Measurements from ENCODE around the gene RRP15. TPM values are rescaled to one million over a fixed set of nuclear protein-coding genes. Genes with fewer than 3 reads are reported as not detected.

RRP15 gene
- total RNA-seq, 1 experiment from 2014 or later = 83.1 TPM

DNA sequence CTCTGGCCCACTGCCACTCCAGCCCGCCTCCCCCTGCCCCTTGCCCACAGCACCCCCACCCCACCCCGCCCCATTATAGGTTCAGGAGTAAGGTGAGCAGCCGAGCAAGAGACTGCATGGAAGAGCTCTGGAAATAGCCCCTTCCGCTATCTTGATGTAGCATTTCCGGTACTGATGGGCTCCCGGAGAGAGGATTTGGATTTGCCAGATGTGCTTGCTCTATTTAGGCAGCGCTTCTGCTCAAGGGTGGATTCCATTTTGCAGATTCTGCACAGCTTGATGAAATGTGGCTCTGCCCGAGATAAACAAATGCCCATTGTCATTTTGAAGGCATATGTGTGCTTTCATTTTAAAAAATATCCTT is 67.0 kb downstream of the RRP15 start:
- Mint-ChIP-seq H3K36me3 (ENCODE audit: insufficient read depth, unreplicated experiment) (no peaks in the 10 kb centered on the region), H3K27me3 (ENCODE audit: insufficient read depth, unreplicated experiment) (no peaks in the 10 kb centered on the region), H3K27ac (ENCODE audit: low read depth, unreplicated experiment) (no peak overlapping the region), H3K4me1 (ENCODE audit: insufficient read depth, unreplicated experiment) (peaks cover 46% of the 10 kb centered on the region), H3K4me3 (ENCODE audit: unreplicated experiment) (no peak overlapping the region), H3K9me3 (ENCODE audit: unreplicated experiment) (no peaks in the 10 kb centered on the region)
- TF ChIP-seq CTCF (IDR thresholded peaks at IDR 0.05; ENCODE audit: unreplicated experiment) = no peak
- no TSS peak for BruUV-seq (replicated peaks)
- ChIA-PET POLR2A (no interaction called here), CTCF (interaction anchor here (0.7 to 1.3 kb wide), 2 partner anchors 26 to 58 kb away, joined by 3 to 9 read pairs; no protein-coding TSS in a partner anchor)
- intact Hi-C loops (cut with micrococcal nuclease) = no loop called here
- no peak for DNase-seq (ENCODE audit: unreplicated experiment)

DNA sequence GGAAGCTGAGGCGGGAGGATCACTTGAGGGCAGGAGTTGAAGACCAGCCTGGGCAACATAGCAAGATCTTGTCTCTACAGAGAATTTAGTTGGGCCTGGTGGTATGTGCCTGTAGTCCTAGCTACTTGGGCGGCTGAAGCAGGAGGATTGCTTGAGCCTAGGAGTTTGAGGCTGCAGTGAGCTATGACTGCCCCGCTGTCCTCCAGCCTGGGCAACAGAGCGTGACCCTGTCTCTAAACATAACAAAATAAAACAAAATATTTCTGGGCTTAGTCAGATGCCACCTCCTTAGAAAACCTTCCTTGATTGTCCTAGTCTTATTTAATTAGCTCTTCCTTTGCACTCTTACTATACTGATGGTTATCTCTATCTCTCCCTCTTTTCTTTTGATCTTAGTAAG is 68.6 kb downstream of the RRP15 start:
- H3K4me3 Mint-ChIP-seq (ENCODE audit: unreplicated experiment) = no peak overlapping the region
- TF ChIP-seq CTCF (IDR thresholded peaks at IDR 0.05; ENCODE audit: unreplicated experiment) = no peak
- DNase-seq (ENCODE audit: unreplicated experiment) = no peak
- H3K9me3 Mint-ChIP-seq (ENCODE audit: unreplicated experiment) = no peaks in the 10 kb centered on the region
- POLR2A ChIA-PET = interaction anchor here (1.0 to 1.7 kb wide), 3 partner anchors 15 to 26 kb away, joined by 3 to 8 read pairs (median 5); no protein-coding TSS in a partner anchor
- no TSS peak for BruUV-seq (replicated peaks)
- CTCF ChIA-PET = interaction anchor here (0.6 to 1.9 kb wide), 11 partner anchors 8 to 788 kb away, joined by 3 to 7 read pairs (median 3); partner anchors contain the start of gene TGFB2
- no peaks in the 10 kb centered on the region for H3K27me3 Mint-ChIP-seq (ENCODE audit: insufficient read depth, unreplicated experiment)
- intact Hi-C loops (cut with micrococcal nuclease) = no loop called here
- H3K36me3 Mint-ChIP-seq (ENCODE audit: insufficient read depth, unreplicated experiment) = no peaks in the 10 kb centered on the region
- peaks cover 30% of the 10 kb centered on the region for H3K4me1 Mint-ChIP-seq (ENCODE audit: insufficient read depth, unreplicated experiment)
- no peak overlapping the region for H3K27ac Mint-ChIP-seq (ENCODE audit: low read depth, unreplicated experiment)

- H3K4me3 Mint-ChIP-seq (ENCODE audit: unreplicated experiment) = no peak overlapping the region
- POLR2A ChIA-PET = interaction anchor here (0.6 kb wide), 1 partner anchor 30 kb away, joined by 3 read pairs; no protein-coding TSS in a partner anchor
- CTCF ChIA-PET = interaction anchor here (0.6 to 1.9 kb wide), 7 partner anchors 9 to 764 kb away, joined by 3 to 7 read pairs (median 3); no protein-coding TSS in a partner anchor
- H3K4me1 Mint-ChIP-seq (ENCODE audit: insufficient read depth, unreplicated experiment) = peaks cover 21% of the 10 kb centered on the region
- intact Hi-C loops (cut with micrococcal nuclease) = no loop called here
- no peak for DNase-seq (ENCODE audit: unreplicated experiment)
- no peak overlapping the region for H3K27ac Mint-ChIP-seq (ENCODE audit: low read depth, unreplicated experiment)
- TF ChIP-seq CTCF (IDR thresholded peaks at IDR 0.05; ENCODE audit: unreplicated experiment) = no peak
- H3K27me3 Mint-ChIP-seq (ENCODE audit: insufficient read depth, unreplicated experiment) = no peaks in the 10 kb centered on the region
- no peaks in the 10 kb centered on the region for H3K9me3 Mint-ChIP-seq (ENCODE audit: unreplicated experiment)
- no TSS peak for BruUV-seq (replicated peaks)
- no peaks in the 10 kb centered on the region for H3K36me3 Mint-ChIP-seq (ENCODE audit: insufficient read depth, unreplicated experiment)
Measured at GRCh38 chr1:218355278-218355677, 70.2 kb downstream of the RRP15 start.

DNA sequence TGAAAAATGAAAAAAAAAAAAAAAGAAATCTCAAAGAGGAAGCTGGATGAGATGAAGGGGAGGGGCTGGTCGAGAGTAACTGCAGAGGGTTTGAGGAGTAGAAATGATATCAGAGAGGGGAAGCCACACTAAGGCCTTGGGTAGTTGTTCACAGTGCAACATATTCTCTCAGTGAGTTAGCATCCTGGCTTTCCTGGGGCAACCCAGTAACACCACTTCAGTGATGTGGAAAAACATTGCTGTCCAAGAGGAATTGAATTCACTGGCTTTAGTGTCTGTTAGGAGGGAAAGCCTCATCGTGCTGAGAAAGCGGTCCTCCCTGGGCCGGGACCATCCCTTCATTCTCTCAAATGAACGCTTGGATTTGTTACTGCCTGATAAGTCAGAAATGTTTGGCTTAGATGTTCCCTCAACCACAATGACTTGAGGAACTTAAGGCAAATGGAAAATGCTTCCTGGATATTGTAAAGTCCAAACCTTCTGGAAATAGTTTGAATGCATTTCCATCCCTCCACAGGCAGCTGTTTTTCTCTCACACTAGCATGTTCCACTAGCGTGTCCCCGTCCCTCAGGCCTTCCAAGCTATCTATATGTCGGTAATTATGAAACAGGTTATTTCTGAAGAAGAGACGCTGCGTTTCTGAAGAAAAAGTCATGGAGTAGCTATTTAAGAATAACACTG is 72.3 kb downstream of the RRP15 start:
- intact Hi-C loops (cut with micrococcal nuclease) = no loop called here
- Mint-ChIP-seq H3K4me1 (ENCODE audit: insufficient read depth, unreplicated experiment) (peaks cover 6% of the 10 kb centered on the region), H3K27ac (ENCODE audit: low read depth, unreplicated experiment) (no peak overlapping the region), H3K27me3 (ENCODE audit: insufficient read depth, unreplicated experiment) (no peaks in the 10 kb centered on the region), H3K9me3 (ENCODE audit: unreplicated experiment) (no peaks in the 10 kb centered on the region), H3K4me3 (ENCODE audit: unreplicated experiment) (no peak overlapping the region), H3K36me3 (ENCODE audit: insufficient read depth, unreplicated experiment) (no peaks in the 10 kb centered on the region)
- no peak for TF ChIP-seq CTCF (IDR thresholded peaks at IDR 0.05; ENCODE audit: unreplicated experiment)
- BruUV-seq (replicated peaks) = no TSS peak
- CTCF ChIA-PET = interaction anchor here (0.6 to 1.1 kb wide), 3 partner anchors 10 to 96 kb away, joined by 3 to 5 read pairs (median 3); no protein-coding TSS in a partner anchor
- no peak for DNase-seq (ENCODE audit: unreplicated experiment)
- POLR2A ChIA-PET = interaction anchor here (1.1 to 1.4 kb wide), 2 partner anchors 9 to 10 kb away, joined by 4 to 6 read pairs; no protein-coding TSS in a partner anchor
